ENCODE data around the gene MACROD2.

Gene MACROD2

DNA sequence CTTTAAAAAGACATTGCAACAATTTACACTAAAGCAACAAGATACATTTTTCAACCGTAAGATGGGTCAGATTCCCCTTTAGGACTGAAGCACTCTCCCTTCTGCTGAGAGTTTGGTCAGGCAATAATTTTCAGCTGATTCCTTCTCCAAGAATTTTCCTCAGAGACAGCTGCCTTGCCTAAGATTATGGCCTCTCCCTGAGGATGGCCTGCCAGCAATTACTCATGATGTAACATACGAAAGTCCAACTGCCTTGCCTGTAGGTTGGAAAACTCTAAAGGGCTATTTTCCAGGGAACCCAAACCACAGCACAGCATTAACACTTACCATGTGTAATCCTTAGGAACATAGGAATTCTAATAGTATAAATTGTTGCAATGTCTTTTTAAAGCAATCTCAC lies 571.2 kb downstream of the MACROD2 start:
- FAIRE-seq (no peak), DNase-seq (ENCODE audit: insufficient read length, low spot score) (no peak)
- TF ChIP-seq POLR2AphosphoS5 (IDR thresholded peaks at IDR 0.05; ENCODE audit: low read depth, low read length) (no peak), POLR2A (IDR thresholded peaks at IDR 0.05; ENCODE audit: low read depth, low read length) (no peak), TAF1 (IDR thresholded peaks at IDR 0.05; ENCODE audit: low read depth, low read length) (no peak), POU2F2 (IDR thresholded peaks at IDR 0.05; ENCODE audit: low read depth, low read length) (no peak), PAX5 (IDR thresholded peaks at IDR 0.05; ENCODE audit: insufficient read depth, low read length, severe bottlenecking) (no peak), SPI1 (IDR thresholded peaks at IDR 0.05; ENCODE audit: low read depth, low read length) (no peak)

DNA sequence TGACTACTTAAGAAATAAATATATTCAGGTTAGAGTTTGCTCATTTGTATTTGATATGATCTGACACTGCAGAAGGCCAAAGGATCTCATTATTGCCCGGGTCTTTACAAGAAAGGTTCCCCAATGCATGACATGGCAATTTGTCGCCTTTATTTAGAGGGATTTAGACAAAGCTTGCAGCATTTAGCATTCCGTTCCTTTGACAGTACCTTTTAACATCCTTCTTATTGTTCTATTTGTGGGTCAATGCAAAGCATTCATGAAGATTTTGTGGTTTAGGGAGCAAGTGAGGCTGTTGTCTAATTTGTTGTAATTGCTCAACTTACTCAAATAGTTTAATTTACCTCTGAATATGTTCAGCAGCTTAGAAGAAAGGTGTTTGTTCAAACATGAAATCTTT lies 572.9 kb downstream of the MACROD2 start:
- no peak for DNase-seq (ENCODE audit: insufficient read length, low spot score)
- TF ChIP-seq POLR2AphosphoS5 (IDR thresholded peaks at IDR 0.05; ENCODE audit: low read depth, low read length) (no peak), PAX5 (IDR thresholded peaks at IDR 0.05; ENCODE audit: insufficient read depth, low read length, severe bottlenecking) (no peak), POLR2A (IDR thresholded peaks at IDR 0.05; ENCODE audit: low read depth, low read length) (no peak), TAF1 (IDR thresholded peaks at IDR 0.05; ENCODE audit: low read depth, low read length) (no peak), POU2F2 (IDR thresholded peaks at IDR 0.05; ENCODE audit: low read depth, low read length) (no peak), SPI1 (IDR thresholded peaks at IDR 0.05; ENCODE audit: low read depth, low read length) (no peak)
- FAIRE-seq = no peak

DNA sequence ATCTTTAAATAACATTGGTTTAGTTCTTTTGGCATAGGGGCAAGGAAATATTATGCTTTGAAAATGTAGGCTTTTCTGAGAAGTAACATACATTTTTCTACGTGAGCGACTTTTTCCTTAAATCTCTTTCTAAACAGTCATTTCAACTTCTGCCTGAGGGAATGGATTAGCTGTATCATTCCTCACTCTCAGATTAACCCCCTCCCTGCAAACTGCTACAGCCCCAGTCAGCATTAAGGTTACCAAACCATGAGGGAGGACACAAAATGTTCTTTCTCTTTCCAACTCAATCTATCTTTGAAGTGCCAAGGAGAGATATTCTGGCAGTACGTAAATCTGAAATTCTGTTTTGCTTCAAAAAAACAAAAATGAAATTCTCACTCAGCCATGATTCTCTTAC lies 573.4 kb downstream of the MACROD2 start:
- DNase-seq (ENCODE audit: insufficient read length, low spot score) (no peak), FAIRE-seq (no peak)
- TF ChIP-seq POLR2AphosphoS5 (IDR thresholded peaks at IDR 0.05; ENCODE audit: low read depth, low read length) (no peak), TAF1 (IDR thresholded peaks at IDR 0.05; ENCODE audit: low read depth, low read length) (no peak), SPI1 (IDR thresholded peaks at IDR 0.05; ENCODE audit: low read depth, low read length) (no peak), POLR2A (IDR thresholded peaks at IDR 0.05; ENCODE audit: low read depth, low read length) (no peak), POU2F2 (IDR thresholded peaks at IDR 0.05; ENCODE audit: low read depth, low read length) (no peak)

DNA sequence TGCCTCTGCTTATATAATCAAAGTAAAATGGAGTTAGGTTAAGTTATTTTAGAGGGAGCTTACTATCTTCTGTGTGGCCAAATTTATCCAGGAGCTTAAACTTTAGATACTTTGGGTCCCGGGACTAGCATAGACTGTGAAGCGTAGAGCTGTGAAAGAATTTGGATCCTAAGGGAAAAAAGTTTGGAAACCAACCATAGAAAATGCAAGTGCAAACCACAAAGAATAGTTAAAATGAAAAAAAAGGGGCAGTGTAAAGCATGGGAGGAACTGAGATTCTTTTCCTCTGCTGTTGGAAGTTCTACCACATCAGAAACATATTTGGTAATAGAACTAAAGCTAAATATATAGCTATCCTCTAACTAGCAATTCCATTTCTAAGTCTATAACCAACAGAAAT lies 574.3 kb downstream of the MACROD2 start:
- FAIRE-seq (no peak), DNase-seq (ENCODE audit: insufficient read length, low spot score) (no peak)
- TF ChIP-seq POU2F2 (IDR thresholded peaks at IDR 0.05; ENCODE audit: low read depth, low read length) = no peak

DNA sequence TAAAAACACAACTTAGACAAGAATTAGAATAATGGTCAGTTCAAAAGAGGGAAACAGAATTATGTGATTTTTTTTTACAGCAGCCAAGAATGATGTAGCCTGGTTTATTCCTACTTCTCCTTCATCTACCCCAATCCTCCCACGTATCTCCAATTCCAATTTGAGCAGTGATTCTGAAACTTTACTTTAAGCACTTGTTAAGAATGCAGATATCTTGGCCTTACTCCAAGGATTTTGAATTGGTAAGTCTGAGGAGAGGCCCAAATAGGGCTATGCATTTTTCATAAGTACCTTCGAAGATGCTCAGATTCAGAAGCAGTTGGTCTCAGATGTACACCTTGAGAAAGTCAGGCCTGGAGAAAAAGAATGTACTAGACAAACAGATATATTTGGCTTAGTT lies 575.5 kb downstream of the MACROD2 start:
- no peak for FAIRE-seq
- TF ChIP-seq POLR2A (IDR thresholded peaks at IDR 0.05; ENCODE audit: low read depth, low read length) (no peak), SPI1 (IDR thresholded peaks at IDR 0.05; ENCODE audit: low read depth, low read length) (no peak)
- DNase-seq (ENCODE audit: insufficient read length, low spot score) = no peak

DNA sequence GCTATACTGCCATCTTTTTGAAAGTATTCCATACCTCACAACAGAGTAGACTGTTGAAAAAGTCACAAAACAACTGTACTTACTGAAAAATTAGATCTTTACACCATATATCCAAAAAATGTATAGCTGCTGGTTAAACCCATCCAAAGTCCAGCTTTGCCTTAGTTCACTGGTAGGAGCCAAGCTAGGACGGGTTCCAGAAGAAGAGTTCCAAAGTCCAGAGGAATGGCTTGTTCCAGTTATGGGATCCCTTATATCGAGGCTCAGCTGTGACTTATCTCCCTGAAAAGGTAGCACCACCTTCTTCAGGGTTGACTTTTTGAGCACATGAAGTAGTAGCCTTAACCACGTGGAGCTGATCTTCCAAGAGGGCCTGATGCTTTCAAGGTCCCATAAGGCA lies 578.4 kb downstream of the MACROD2 start:
- TF ChIP-seq TAF1 (IDR thresholded peaks at IDR 0.05; ENCODE audit: low read depth, low read length) = no peak
- no peak for TF ChIP-seq SPI1 (IDR thresholded peaks at IDR 0.05; ENCODE audit: low read depth, low read length)
- TF ChIP-seq POLR2AphosphoS5 (IDR thresholded peaks at IDR 0.05; ENCODE audit: low read depth, low read length) = no peak
- DNase-seq (ENCODE audit: insufficient read length, low spot score) (no peak), FAIRE-seq (no peak)

DNA sequence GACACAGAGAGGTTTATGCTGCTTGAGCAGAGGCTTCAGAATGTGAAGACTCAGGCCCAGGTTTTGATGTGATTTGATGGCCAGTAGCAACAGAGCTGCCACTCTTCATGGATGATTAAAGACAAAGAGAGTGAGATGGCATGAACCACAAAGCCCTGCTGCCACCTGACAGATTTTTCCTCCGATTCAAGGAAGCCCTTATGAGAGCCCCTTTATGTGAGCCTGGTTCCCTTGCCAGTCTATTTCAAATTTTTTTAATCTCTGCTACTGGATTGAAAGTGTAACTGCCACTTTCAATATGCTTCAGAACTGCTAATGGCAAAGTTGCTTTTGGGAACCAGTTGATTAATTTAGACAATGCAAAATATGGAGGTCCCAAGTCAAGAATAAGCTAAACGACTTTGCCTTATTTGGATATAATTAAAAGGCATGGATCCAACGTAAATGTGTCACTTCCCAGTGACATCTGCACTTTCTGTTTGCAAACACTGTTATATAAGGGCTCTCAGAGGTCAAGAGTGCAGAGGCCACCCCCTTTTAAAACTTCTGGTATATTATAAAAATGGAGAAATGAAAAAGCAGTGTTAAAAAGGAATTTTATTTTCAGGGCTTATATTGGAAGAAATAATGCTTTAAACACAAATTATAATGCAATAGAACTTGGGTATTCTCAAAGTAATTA lies 581.0 kb downstream of the MACROD2 start:
- TF ChIP-seq PAX5 (IDR thresholded peaks at IDR 0.05; ENCODE audit: insufficient read depth, low read length, severe bottlenecking) = no peak
- no peak for TF ChIP-seq SPI1 (IDR thresholded peaks at IDR 0.05; ENCODE audit: low read depth, low read length)
- TF ChIP-seq POLR2AphosphoS5 (IDR thresholded peaks at IDR 0.05; ENCODE audit: low read depth, low read length) = no peak
- TF ChIP-seq POU2F2 (IDR thresholded peaks at IDR 0.05; ENCODE audit: low read depth, low read length) = no peak
- TF ChIP-seq POLR2A (IDR thresholded peaks at IDR 0.05; ENCODE audit: low read depth, low read length) = no peak
- TF ChIP-seq TAF1 (IDR thresholded peaks at IDR 0.05; ENCODE audit: low read depth, low read length) = no peak
- DNase-seq (ENCODE audit: insufficient read length, low spot score) (no peak), FAIRE-seq (no peak)

DNA sequence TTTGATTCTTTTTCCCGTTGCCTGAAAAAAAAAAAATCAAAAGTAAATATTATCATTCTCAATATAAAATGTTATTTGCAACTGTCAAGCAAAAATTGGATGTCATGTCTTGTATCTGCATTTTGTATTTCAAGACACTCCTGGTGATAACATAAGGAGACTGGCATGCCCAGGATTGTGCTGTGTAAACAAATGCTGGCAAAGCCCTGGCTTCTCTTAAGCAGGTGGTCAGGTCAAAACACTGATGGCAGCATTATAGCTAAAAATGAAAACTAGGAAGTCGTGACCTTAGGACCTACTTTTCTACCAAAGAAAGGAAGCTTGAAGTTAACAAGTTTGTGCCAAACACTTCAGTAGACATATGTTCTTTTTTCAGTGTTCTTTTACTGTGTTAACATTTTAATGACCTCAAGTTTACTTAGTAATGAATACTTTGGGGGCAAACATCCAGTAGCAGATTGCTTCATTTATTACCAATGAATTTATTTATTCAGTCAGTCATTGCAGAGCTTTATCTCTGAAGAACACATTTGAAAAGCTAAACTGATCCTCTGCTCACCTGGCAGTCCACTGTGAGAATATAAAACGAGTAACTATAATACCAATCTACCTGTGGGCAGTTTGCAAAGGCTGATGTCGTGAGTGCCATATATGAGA lies 585.2 kb downstream of the MACROD2 start:
- FAIRE-seq (no peak), DNase-seq (ENCODE audit: insufficient read length, low spot score) (no peak)
- TF ChIP-seq POU2F2 (IDR thresholded peaks at IDR 0.05; ENCODE audit: low read depth, low read length) = no peak
- no peak for TF ChIP-seq POLR2A (IDR thresholded peaks at IDR 0.05; ENCODE audit: low read depth, low read length)
- TF ChIP-seq PAX5 (IDR thresholded peaks at IDR 0.05; ENCODE audit: insufficient read depth, low read length, severe bottlenecking) = no peak
- TF ChIP-seq SPI1 (IDR thresholded peaks at IDR 0.05; ENCODE audit: low read depth, low read length) = no peak
- TF ChIP-seq POLR2AphosphoS5 (IDR thresholded peaks at IDR 0.05; ENCODE audit: low read depth, low read length) = no peak
- no peak for TF ChIP-seq TAF1 (IDR thresholded peaks at IDR 0.05; ENCODE audit: low read depth, low read length)

DNA sequence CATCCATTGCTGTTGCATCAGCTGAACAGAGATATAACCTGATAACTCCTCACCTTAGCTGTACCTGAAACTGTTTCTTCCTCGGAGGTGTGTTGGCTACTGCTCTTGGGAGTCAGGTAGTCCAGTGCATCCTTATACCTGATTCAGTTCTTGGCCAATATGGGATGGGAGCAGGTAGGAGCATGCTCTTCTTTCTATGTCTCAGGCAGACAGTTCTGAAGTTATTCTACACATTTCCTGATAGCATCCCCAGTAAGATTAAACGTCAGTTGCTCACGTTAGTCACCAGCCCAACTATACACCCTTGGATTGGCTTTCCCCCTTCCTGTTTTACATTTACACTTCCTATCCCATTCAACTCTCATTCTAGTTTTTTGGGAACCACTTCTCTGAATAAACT lies 586.4 kb downstream of the MACROD2 start:
- FAIRE-seq = no peak
- no peak for TF ChIP-seq PAX5 (IDR thresholded peaks at IDR 0.05; ENCODE audit: insufficient read depth, low read length, severe bottlenecking)
- no peak for TF ChIP-seq TAF1 (IDR thresholded peaks at IDR 0.05; ENCODE audit: low read depth, low read length)

DNA sequence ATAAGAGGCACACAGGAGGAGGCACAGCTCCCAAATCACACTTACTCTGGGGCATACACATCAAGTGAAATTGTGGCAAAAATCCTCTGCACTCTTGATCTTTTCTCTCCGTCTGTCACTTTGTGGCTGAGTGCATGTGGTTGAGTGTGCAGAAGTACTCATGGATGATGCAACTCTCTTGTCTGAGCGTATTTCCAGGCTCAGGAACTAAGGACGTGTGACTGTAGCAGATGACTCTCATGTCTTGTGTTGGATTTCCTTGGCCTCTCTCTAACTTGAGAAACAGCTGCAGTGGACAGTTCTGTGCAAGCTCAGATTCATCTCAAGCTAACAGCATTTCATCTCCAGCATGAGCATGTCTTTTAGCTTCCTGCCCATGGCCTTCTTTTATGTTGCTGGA lies 587.5 kb downstream of the MACROD2 start:
- no peak for DNase-seq (ENCODE audit: insufficient read length, low spot score)
- FAIRE-seq = no peak
- TF ChIP-seq POLR2AphosphoS5 (IDR thresholded peaks at IDR 0.05; ENCODE audit: low read depth, low read length) (no peak), POLR2A (IDR thresholded peaks at IDR 0.05; ENCODE audit: low read depth, low read length) (no peak), TAF1 (IDR thresholded peaks at IDR 0.05; ENCODE audit: low read depth, low read length) (no peak), POU2F2 (IDR thresholded peaks at IDR 0.05; ENCODE audit: low read depth, low read length) (no peak), PAX5 (IDR thresholded peaks at IDR 0.05; ENCODE audit: insufficient read depth, low read length, severe bottlenecking) (no peak), SPI1 (IDR thresholded peaks at IDR 0.05; ENCODE audit: low read depth, low read length) (no peak)

More for the DNA sequence above, 586.4 kb downstream of the MACROD2 start:
- DNase-seq (ENCODE audit: insufficient read length, low spot score) = no peak
